ENCODE data around the gene SRSF12.
"Not testable (repeated sequence)": the region's sequence is repeated elsewhere in the genome, so short reads cannot be mapped to it uniquely, and the experiment has no call there.

Gene SRSF12

GRCh38 chr6:89145091-89145955 is 27.5 kb upstream of the SRSF12 start:
- DNase-seq (ENCODE audit: insufficient read length): peak; percentile 31
- TF ChIP-seq POLR2AphosphoS5 (IDR thresholded peaks at IDR 0.05; ENCODE audit: low read depth, low read length): no peak
- TF ChIP-seq POLR2A (IDR thresholded peaks at IDR 0.05; ENCODE audit: low read depth, low read length): no peak
- TF ChIP-seq TAF1 (IDR thresholded peaks at IDR 0.05; ENCODE audit: borderline replicate concordance, low read depth, low read length): no peak
- peak; percentile 91 for FAIRE-seq

GRCh38 chr6:89144354-89144906 is 26.6 kb upstream of the SRSF12 start:
- DNase-seq (ENCODE audit: insufficient read length): peak; percentile 13
- TF ChIP-seq POLR2AphosphoS5 (IDR thresholded peaks at IDR 0.05; ENCODE audit: low read depth, low read length) (no peak), POLR2A (IDR thresholded peaks at IDR 0.05; ENCODE audit: low read depth, low read length) (no peak), TAF1 (IDR thresholded peaks at IDR 0.05; ENCODE audit: borderline replicate concordance, low read depth, low read length) (no peak)
- peak; percentile 80 for FAIRE-seq

- DNase-seq (ENCODE audit: insufficient read length) (no peak), FAIRE-seq (no peak)
- TF ChIP-seq POLR2AphosphoS5 (IDR thresholded peaks at IDR 0.05; ENCODE audit: low read depth, low read length) (no peak), POLR2A (IDR thresholded peaks at IDR 0.05; ENCODE audit: low read depth, low read length) (no peak), TAF1 (IDR thresholded peaks at IDR 0.05; ENCODE audit: borderline replicate concordance, low read depth, low read length) (no peak)
These were observed 22.7 kb upstream of the SRSF12 start for GRCh38 chr6:89140347-89141156.

GRCh38 chr6:89139509-89140346 is 21.9 kb upstream of the SRSF12 start:
- FAIRE-seq: no peak

GRCh38 chr6:89138173-89138572 is 20.3 kb upstream of the SRSF12 start:
- no peak for TF ChIP-seq POLR2AphosphoS5 (IDR thresholded peaks at IDR 0.05; ENCODE audit: low read depth, low read length)
- DNase-seq (ENCODE audit: insufficient read length): no peak
- FAIRE-seq: no peak

More at GRCh38 chr6:89139509-89140346, 21.9 kb upstream of the SRSF12 start:
- no peak for DNase-seq (ENCODE audit: insufficient read length)
- TF ChIP-seq POLR2A (IDR thresholded peaks at IDR 0.05; ENCODE audit: low read depth, low read length): no peak
- no peak for TF ChIP-seq POLR2AphosphoS5 (IDR thresholded peaks at IDR 0.05; ENCODE audit: low read depth, low read length)
- no peak for TF ChIP-seq TAF1 (IDR thresholded peaks at IDR 0.05; ENCODE audit: borderline replicate concordance, low read depth, low read length)

- DNase-seq (ENCODE audit: insufficient read length) (no peak), FAIRE-seq (no peak)
- TF ChIP-seq TAF1 (IDR thresholded peaks at IDR 0.05; ENCODE audit: borderline replicate concordance, low read depth, low read length) (no peak), POLR2AphosphoS5 (IDR thresholded peaks at IDR 0.05; ENCODE audit: low read depth, low read length) (no peak), POLR2A (IDR thresholded peaks at IDR 0.05; ENCODE audit: low read depth, low read length) (no peak)
These were observed 16.9 kb upstream of the SRSF12 start for GRCh38 chr6:89134723-89135122.

- TF ChIP-seq POLR2AphosphoS5 (IDR thresholded peaks at IDR 0.05; ENCODE audit: low read depth, low read length): no peak
- TF ChIP-seq TAF1 (IDR thresholded peaks at IDR 0.05; ENCODE audit: borderline replicate concordance, low read depth, low read length): no peak
- no peak for TF ChIP-seq POLR2A (IDR thresholded peaks at IDR 0.05; ENCODE audit: low read depth, low read length)
- DNase-seq (ENCODE audit: insufficient read length) (no peak), FAIRE-seq (no peak)
These were observed 16.1 kb upstream of the SRSF12 start for GRCh38 chr6:89133981-89134380.

GRCh38 chr6:89132057-89132456 is 14.2 kb upstream of the SRSF12 start:
- DNase-seq (ENCODE audit: insufficient read length): no peak
- no peak for TF ChIP-seq POLR2AphosphoS5 (IDR thresholded peaks at IDR 0.05; ENCODE audit: low read depth, low read length)
- TF ChIP-seq POLR2A (IDR thresholded peaks at IDR 0.05; ENCODE audit: low read depth, low read length): no peak
- no peak for TF ChIP-seq TAF1 (IDR thresholded peaks at IDR 0.05; ENCODE audit: borderline replicate concordance, low read depth, low read length)
- no peak for FAIRE-seq

- no peak for DNase-seq (ENCODE audit: insufficient read length)
- no peak for TF ChIP-seq POLR2AphosphoS5 (IDR thresholded peaks at IDR 0.05; ENCODE audit: low read depth, low read length)
- TF ChIP-seq POLR2A (IDR thresholded peaks at IDR 0.05; ENCODE audit: low read depth, low read length): no peak
- FAIRE-seq: no peak
These were observed 13.7 kb upstream of the SRSF12 start for GRCh38 chr6:89131599-89131998.

GRCh38 chr6:89128256-89128671 is 10.4 kb upstream of the SRSF12 start:
- not testable (repeated sequence) for DNase-seq (ENCODE audit: insufficient read length); FAIRE-seq

- FAIRE-seq (peak; percentile 44), DNase-seq (ENCODE audit: insufficient read length) (no peak)
- TF ChIP-seq TAF1 (IDR thresholded peaks at IDR 0.05; ENCODE audit: borderline replicate concordance, low read depth, low read length) (no peak), POLR2AphosphoS5 (IDR thresholded peaks at IDR 0.05; ENCODE audit: low read depth, low read length) (no peak), POLR2A (IDR thresholded peaks at IDR 0.05; ENCODE audit: low read depth, low read length) (no peak)
These were observed 4.8 kb upstream of the SRSF12 start for GRCh38 chr6:89122625-89123024.

Measured in GM12892 (cell line).